Measurements from ENCODE around the gene MRPS5. TPM values are rescaled to one million over a fixed set of nuclear protein-coding genes. Genes with fewer than 3 reads are reported as not detected.

MRPS5 gene
- total RNA-seq, 1 donor from 2014 or later, result 75.2 TPM

DNA sequence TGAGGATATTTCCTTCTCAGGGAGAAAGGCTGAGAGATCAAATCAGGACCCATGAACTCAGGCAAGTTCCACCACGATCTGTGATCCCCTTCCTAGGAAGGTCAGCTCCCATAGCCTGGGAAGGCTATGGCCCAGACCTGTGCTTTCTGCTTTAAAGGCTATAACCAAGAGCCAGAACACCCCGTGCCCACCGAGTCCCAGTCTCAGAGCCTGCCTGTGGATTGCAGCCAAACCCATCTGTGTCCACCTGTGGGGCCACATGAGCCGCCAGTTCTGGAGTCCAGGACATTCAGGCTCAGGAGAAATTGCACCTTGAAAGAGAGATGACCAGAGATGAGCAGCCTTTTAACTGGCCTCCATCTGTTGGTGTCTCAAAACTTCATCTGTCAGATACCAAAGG is 49.2 kb downstream of the MRPS5 start:
- Mint-ChIP-seq H3K4me3 (no peak overlapping the region), H3K4me1 (peaks cover 2% of the 10 kb centered on the region), H3K36me3 (no peaks in the 10 kb centered on the region), H3K9me3 (no peaks in the 10 kb centered on the region), H3K27me3 (ENCODE audit: insufficient read depth, low read depth) (peaks cover 9% of the 10 kb centered on the region), H3K27ac (no peak overlapping the region)
- Histone ChIP-seq H3K9me3 (ENCODE audit: low read depth) (no peaks in the 10 kb centered on the region), H2AFZ (replicated peaks) (no peak overlapping the region), H3K4me1 (no peaks in the 10 kb centered on the region), H3K79me2 (ENCODE audit: low read depth) (no peaks in the 10 kb centered on the region), H3K27ac (no peak overlapping the region), H3K27me3 (peaks cover 7% of the 10 kb centered on the region), H3F3A (ENCODE audit: low read depth) (peaks cover 3% of the 10 kb centered on the region), H3K9ac (no peak overlapping the region), H3K4me2 (no peak overlapping the region), H3K4me3 (no peak overlapping the region), H4K20me1 (ENCODE audit: low read depth) (no peaks in the 10 kb centered on the region), H3K36me3 (no peaks in the 10 kb centered on the region)
- TF ChIP-seq EZH2 (IDR thresholded peaks at IDR 0.05), result no peak
- no peak for TF ChIP-seq CTCF (IDR thresholded peaks at IDR 0.05)
- TF ChIP-seq EZH2phosphoT487 (IDR thresholded peaks at IDR 0.05), result no peak
- DNase-seq (ENCODE audit: low spot score), result no peak

DNA sequence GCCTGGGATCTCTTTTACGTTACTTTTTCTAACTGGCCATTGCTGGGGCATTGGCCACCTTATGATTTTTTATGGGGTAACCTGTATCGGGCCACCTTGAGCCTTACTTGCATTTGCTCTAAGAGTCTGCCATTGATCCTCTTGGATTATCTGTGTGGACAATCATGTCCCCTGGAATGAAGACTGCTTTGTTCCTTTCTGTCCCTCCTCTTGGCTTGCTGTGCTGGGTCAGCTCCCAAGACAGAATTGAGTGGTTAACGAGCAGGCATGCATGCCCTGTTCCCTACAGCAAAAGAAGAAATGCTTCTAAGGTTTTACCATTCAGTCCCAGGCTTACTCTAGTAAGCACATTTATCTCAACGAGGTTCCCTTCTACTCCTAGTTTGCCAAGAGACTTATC is 49.8 kb downstream of the MRPS5 start:
- Histone ChIP-seq H3K27ac (no peak overlapping the region), H3K4me1 (no peaks in the 10 kb centered on the region)
- DNase-seq (ENCODE audit: low spot score), result no peak

GRCh38 chr2:95069465-95069864 is 52.1 kb downstream of the MRPS5 start:
- H3K27me3 ChIP-seq, result no peaks in the 10 kb centered on the region
- Mint-ChIP-seq H3K9me3 (no peaks in the 10 kb centered on the region), H3K27ac (no peak overlapping the region), H3K27me3 (ENCODE audit: insufficient read depth, low read depth) (peaks cover 10% of the 10 kb centered on the region), H3K36me3 (no peaks in the 10 kb centered on the region), H3K4me3 (no peak overlapping the region), H3K4me1 (no peaks in the 10 kb centered on the region)
- H3K36me3 ChIP-seq, result no peaks in the 10 kb centered on the region
- DNase-seq (ENCODE audit: low spot score), result no peak
- H3F3A ChIP-seq (ENCODE audit: low read depth), result no peaks in the 10 kb centered on the region
- no peaks in the 10 kb centered on the region for H3K9me3 ChIP-seq (ENCODE audit: low read depth)
- no peak overlapping the region for H3K9ac ChIP-seq
- no peaks in the 10 kb centered on the region for H4K20me1 ChIP-seq (ENCODE audit: low read depth)
- no peak for TF ChIP-seq EZH2phosphoT487 (IDR thresholded peaks at IDR 0.05)
- no peak for TF ChIP-seq EZH2 (IDR thresholded peaks at IDR 0.05)
- TF ChIP-seq CTCF (IDR thresholded peaks at IDR 0.05), result no peak
- no peak overlapping the region for H2AFZ ChIP-seq (replicated peaks)
- H3K4me3 ChIP-seq, result no peak overlapping the region
- no peaks in the 10 kb centered on the region for H3K4me1 ChIP-seq
- no peak overlapping the region for H3K4me2 ChIP-seq
- no peaks in the 10 kb centered on the region for H3K79me2 ChIP-seq (ENCODE audit: low read depth)
- no peak overlapping the region for H3K27ac ChIP-seq

More for the DNA sequence above, 49.8 kb downstream of the MRPS5 start:
- Mint-ChIP-seq H3K36me3 (no peaks in the 10 kb centered on the region), H3K4me1 (no peaks in the 10 kb centered on the region), H3K9me3 (no peaks in the 10 kb centered on the region), H3K4me3 (no peak overlapping the region), H3K27me3 (ENCODE audit: insufficient read depth, low read depth) (peaks cover 6% of the 10 kb centered on the region), H3K27ac (no peak overlapping the region)
- H3K4me3 ChIP-seq, result no peak overlapping the region
- no peak for TF ChIP-seq EZH2phosphoT487 (IDR thresholded peaks at IDR 0.05)
- TF ChIP-seq EZH2 (IDR thresholded peaks at IDR 0.05), result no peak
- TF ChIP-seq CTCF (IDR thresholded peaks at IDR 0.05), result no peak
- no peak overlapping the region for H3K9ac ChIP-seq
- H4K20me1 ChIP-seq (ENCODE audit: low read depth), result no peaks in the 10 kb centered on the region
- no peak overlapping the region for H2AFZ ChIP-seq (replicated peaks)
- H3K36me3 ChIP-seq, result no peaks in the 10 kb centered on the region
- H3K27me3 ChIP-seq, result peaks cover 4% of the 10 kb centered on the region
- H3K9me3 ChIP-seq (ENCODE audit: low read depth), result no peaks in the 10 kb centered on the region
- no peaks in the 10 kb centered on the region for H3K79me2 ChIP-seq (ENCODE audit: low read depth)
- H3K4me2 ChIP-seq, result no peak overlapping the region
- H3F3A ChIP-seq (ENCODE audit: low read depth), result no peaks in the 10 kb centered on the region
